ENCODE data around the gene MGST1. TPM values are rescaled to one million over a fixed set of nuclear protein-coding genes. Genes with fewer than 3 reads are reported as not detected.

The MGST1 gene
- total and polyA plus RNA-seq, 2 experiments from 2014 or later, result 256 to 434 TPM

- H4K20me1 ChIP-seq (ENCODE audit: insufficient read depth, poor library complexity, severe bottlenecking), result no peaks in the 10 kb centered on the region
- H3K9me3 ChIP-seq (ENCODE audit: low read depth), result no peaks in the 10 kb centered on the region
- no peaks in the 10 kb centered on the region for H3K27me3 ChIP-seq
- no peak overlapping the region for H3K4me2 ChIP-seq
- H3K36me3 ChIP-seq (replicated peaks; ENCODE audit: insufficient read depth, low read depth), result no peaks in the 10 kb centered on the region
- DNase-seq (ENCODE audit: low spot score), result no peak
- no peaks in the 10 kb centered on the region for H3K4me1 ChIP-seq (ENCODE audit: insufficient read depth)
- no peaks in the 10 kb centered on the region for H3K79me2 ChIP-seq
- no peak overlapping the region for H3K4me3 ChIP-seq
- no peaks in the 10 kb centered on the region for H3K9me2 ChIP-seq (replicated peaks; ENCODE audit: insufficient read depth)
- H2AFZ ChIP-seq, result no peak overlapping the region
- TF ChIP-seq, protein P1, sequence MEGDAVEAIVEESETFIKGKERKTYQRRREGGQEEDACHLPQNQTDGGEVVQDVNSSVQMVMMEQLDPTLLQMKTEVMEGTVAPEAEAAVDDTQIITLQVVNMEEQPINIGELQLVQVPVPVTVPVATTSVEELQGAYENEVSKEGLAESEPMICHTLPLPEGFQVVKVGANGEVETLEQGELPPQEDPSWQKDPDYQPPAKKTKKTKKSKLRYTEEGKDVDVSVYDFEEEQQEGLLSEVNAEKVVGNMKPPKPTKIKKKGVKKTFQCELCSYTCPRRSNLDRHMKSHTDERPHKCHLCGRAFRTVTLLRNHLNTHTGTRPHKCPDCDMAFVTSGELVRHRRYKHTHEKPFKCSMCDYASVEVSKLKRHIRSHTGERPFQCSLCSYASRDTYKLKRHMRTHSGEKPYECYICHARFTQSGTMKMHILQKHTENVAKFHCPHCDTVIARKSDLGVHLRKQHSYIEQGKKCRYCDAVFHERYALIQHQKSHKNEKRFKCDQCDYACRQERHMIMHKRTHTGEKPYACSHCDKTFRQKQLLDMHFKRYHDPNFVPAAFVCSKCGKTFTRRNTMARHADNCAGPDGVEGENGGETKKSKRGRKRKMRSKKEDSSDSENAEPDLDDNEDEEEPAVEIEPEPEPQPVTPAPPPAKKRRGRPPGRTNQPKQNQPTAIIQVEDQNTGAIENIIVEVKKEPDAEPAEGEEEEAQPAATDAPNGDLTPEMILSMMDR (IDR thresholded peaks at IDR 0.05; ENCODE audit: poor library complexity), result no peak
- TF ChIP-seq EZH2 (IDR thresholded peaks at IDR 0.05; ENCODE audit: borderline replicate concordance) (no peak), EZH2phosphoT487 (IDR thresholded peaks at IDR 0.05; ENCODE audit: low read depth, severe bottlenecking, unreplicated experiment) (no peak)
- H3K27ac ChIP-seq, result no peak overlapping the region
- 86% methylated on average over 7 of the region's 7 CpGs for WGBS (ENCODE audit: low lambda C conversion rate, missing lambda C conversion rate)
Observed at GRCh38 chr12:16300736-16301135, 46.7 kb upstream of the MGST1 start.

DNA sequence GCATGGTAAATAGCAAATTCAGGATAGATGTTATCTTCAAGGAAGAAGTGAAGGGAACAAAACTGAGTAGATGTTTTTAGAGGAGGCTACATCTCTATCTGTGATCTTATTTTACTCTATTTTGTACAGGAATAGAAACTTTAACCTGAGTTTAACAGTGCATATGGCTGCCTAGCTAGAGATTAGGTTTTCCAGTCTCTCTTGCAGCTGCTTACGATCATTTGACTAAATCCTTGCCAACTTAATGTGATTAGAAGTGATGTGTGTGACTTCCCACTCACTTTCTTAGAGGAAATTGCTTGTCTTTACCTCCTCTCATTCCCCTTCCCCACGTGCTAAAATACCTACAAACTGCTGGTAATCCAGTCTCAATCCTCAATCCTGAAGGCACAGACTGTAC, 43.5 kb upstream of the MGST1 start:
- Histone ChIP-seq H3K4me2 (no peak overlapping the region), H3K36me3 (replicated peaks; ENCODE audit: insufficient read depth, low read depth) (no peaks in the 10 kb centered on the region), H3K4me1 (ENCODE audit: insufficient read depth) (peaks cover 4% of the 10 kb centered on the region), H3K4me3 (no peak overlapping the region), H3K9me3 (ENCODE audit: low read depth) (no peaks in the 10 kb centered on the region), H4K20me1 (ENCODE audit: insufficient read depth, poor library complexity, severe bottlenecking) (no peaks in the 10 kb centered on the region), H2AFZ (no peak overlapping the region), H3K27me3 (no peaks in the 10 kb centered on the region), H3K79me2 (no peaks in the 10 kb centered on the region), H3K27ac (no peak overlapping the region), H3K9me2 (replicated peaks; ENCODE audit: insufficient read depth) (no peaks in the 10 kb centered on the region)
- no peak for DNase-seq (ENCODE audit: low spot score)
- TF ChIP-seq EZH2 (IDR thresholded peaks at IDR 0.05; ENCODE audit: borderline replicate concordance), result no peak
- TF ChIP-seq, protein P1 (IDR thresholded peaks at IDR 0.05; ENCODE audit: poor library complexity), result no peak
- TF ChIP-seq EZH2phosphoT487 (IDR thresholded peaks at IDR 0.05; ENCODE audit: low read depth, severe bottlenecking, unreplicated experiment), result no peak
- 52% methylated on average over 2 of the region's 2 CpGs for WGBS (ENCODE audit: low lambda C conversion rate, missing lambda C conversion rate)

DNA sequence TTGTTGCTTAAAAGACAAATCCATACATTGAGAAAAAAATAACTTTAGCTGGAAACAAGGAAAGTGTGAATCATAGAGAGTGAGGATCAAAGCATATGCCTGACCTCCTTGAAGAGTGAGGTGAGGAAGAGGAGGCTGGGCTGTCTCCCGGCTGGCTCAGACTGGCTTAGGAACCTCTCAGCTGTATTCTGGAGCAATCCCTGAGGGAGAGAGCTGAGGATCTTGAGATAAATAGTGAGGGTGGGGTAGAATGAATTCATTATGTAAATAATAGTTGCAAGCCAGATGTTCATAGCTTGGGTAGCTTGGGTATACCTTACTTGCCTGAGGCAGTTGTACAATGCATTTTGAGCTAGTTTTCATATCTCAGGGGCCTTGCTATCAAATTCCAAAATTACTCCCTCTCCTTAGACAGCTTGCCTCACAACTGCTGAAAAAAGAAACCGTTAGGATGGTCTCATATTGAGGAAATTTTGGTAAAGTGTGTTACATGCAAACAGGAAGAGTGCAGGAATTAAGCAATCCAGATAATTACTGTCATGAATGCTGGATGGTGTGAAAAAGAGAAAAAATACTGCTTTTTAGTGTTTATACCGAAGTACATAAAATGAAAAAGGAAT, 39.5 kb upstream of the MGST1 start:
- H3K36me3 ChIP-seq (replicated peaks; ENCODE audit: insufficient read depth, low read depth), result no peaks in the 10 kb centered on the region
- H2AFZ ChIP-seq, result no peak overlapping the region
- H3K4me1 ChIP-seq (ENCODE audit: insufficient read depth), result peaks cover 4% of the 10 kb centered on the region
- H3K27ac ChIP-seq, result peak overlapping the region; percentile 1
- no peaks in the 10 kb centered on the region for H3K27me3 ChIP-seq
- WGBS (ENCODE audit: low lambda C conversion rate, missing lambda C conversion rate), result 46% methylated on average over 3 of the region's 3 CpGs
- no peaks in the 10 kb centered on the region for H4K20me1 ChIP-seq (ENCODE audit: insufficient read depth, poor library complexity, severe bottlenecking)
- H3K9me3 ChIP-seq (ENCODE audit: low read depth), result no peaks in the 10 kb centered on the region
- H3K79me2 ChIP-seq, result no peaks in the 10 kb centered on the region
- H3K9me2 ChIP-seq (replicated peaks; ENCODE audit: insufficient read depth), result no peaks in the 10 kb centered on the region
- H3K4me2 ChIP-seq, result no peak overlapping the region
- no peak for DNase-seq (ENCODE audit: low spot score)
- H3K4me3 ChIP-seq, result no peak overlapping the region
- no peak for TF ChIP-seq EZH2phosphoT487 (IDR thresholded peaks at IDR 0.05; ENCODE audit: low read depth, severe bottlenecking, unreplicated experiment)
- no peak for TF ChIP-seq EZH2 (IDR thresholded peaks at IDR 0.05; ENCODE audit: borderline replicate concordance)
- TF ChIP-seq, protein P1 (IDR thresholded peaks at IDR 0.05; ENCODE audit: poor library complexity), result no peak
